Endothelial cell of umbilical vein (primary cell): ENCODE measurements around the gene DPP9.

ENCODE experiments used
- EZH2 ChIP-seq: IDR thresholded peaks from 2 replicates; pipeline ENCODE4 v1.6.1; 2012; ENCODE audit warnings: borderline replicate concordance, low read depth, mild to moderate bottlenecking, moderate library complexity, low read length, inconsistent platforms; ENCODE audit not compliant: severe bottlenecking
- FOS ChIP-seq: IDR thresholded peaks from 2 replicates; pipeline ENCODE4 v1.6.1; 2011; ENCODE audit warnings: mild to moderate bottlenecking, low read length, moderate library complexity, borderline replicate concordance; ENCODE audit not compliant: insufficient read depth
- GATA2 ChIP-seq: IDR thresholded peaks from 2 replicates; pipeline ENCODE4 v1.7.0; 2011; ENCODE audit warnings: low read depth, mild to moderate bottlenecking, moderate library complexity, mixed read lengths, low read length; ENCODE audit not compliant: insufficient read length, insufficient read depth
- JUN ChIP-seq: IDR thresholded peaks from 2 replicates; pipeline ENCODE4 v1.6.1; 2011; ENCODE audit warnings: borderline replicate concordance, low read depth; ENCODE audit not compliant: insufficient read length, insufficient read depth
- MYC ChIP-seq: IDR thresholded peaks from one replicate; pipeline ENCODE4 v1.6.1; 2011; ENCODE audit warnings: mild to moderate bottlenecking, low read depth, low read length
- POLR2A ChIP-seq: IDR thresholded peaks from 2 replicates; pipeline ENCODE4 v1.6.1; 2012; ENCODE audit warnings: low read depth, mild to moderate bottlenecking, control low read depth, low read length
- POLR2AphosphoS5 ChIP-seq: IDR thresholded peaks from 2 replicates; pipeline ENCODE4 v1.6.1; 2012; ENCODE audit warnings: low read depth, mild to moderate bottlenecking, control low read depth, low read length, moderate library complexity; ENCODE audit not compliant: insufficient read depth
- TF ChIP-seq, protein P1 (sequence below), 2 donors: IDR thresholded peaks; 1 replicate in 1 of 2; 2 replicates in 1 of 2; pipeline ENCODE4 v1.5.1; 2011; ENCODE audit warnings: low read length in 2 of 2, mild to moderate bottlenecking in 2 of 2, moderate library complexity in 2 of 2, control low read depth in 1 of 2, inconsistent platforms in 1 of 2, low read depth in 1 of 2; ENCODE audit not compliant: insufficient read depth in 1 of 2; ENCODE audit errors: extremely low read depth in 1 of 2
- TF ChIP-seq, protein P2 (sequence below): IDR thresholded peaks from 2 replicates; pipeline ENCODE4 v1.6.1; 2011; ENCODE audit not compliant: insufficient read depth, insufficient read length

DNA sequence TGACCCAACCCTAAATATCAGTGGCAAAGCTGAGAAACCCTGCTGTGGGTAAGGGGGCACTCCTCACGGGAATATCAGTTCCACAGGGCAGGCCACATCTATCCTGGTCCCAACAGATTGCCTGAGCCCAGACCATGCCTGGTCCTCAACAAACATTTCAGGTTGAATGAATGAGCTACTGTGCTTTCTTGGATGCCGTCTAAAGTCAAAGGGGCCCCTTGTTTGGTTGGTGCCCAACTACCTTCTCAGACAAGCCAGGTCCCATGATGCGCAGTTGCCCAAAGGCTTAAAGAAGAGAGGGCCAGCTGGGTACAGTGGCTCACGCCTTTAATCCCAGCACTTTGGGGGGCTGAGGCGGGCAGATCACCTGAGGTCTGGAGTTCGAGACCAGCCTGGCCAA, 2.4 kb downstream of the DPP9 start:
- TF ChIP-seq FOS (no peak), POLR2AphosphoS5 (no peak), GATA2 (no peak), EZH2 (no peak), POLR2A (no peak), JUN (no peak), MYC (no peak)
- TF ChIP-seq, protein P1, sequence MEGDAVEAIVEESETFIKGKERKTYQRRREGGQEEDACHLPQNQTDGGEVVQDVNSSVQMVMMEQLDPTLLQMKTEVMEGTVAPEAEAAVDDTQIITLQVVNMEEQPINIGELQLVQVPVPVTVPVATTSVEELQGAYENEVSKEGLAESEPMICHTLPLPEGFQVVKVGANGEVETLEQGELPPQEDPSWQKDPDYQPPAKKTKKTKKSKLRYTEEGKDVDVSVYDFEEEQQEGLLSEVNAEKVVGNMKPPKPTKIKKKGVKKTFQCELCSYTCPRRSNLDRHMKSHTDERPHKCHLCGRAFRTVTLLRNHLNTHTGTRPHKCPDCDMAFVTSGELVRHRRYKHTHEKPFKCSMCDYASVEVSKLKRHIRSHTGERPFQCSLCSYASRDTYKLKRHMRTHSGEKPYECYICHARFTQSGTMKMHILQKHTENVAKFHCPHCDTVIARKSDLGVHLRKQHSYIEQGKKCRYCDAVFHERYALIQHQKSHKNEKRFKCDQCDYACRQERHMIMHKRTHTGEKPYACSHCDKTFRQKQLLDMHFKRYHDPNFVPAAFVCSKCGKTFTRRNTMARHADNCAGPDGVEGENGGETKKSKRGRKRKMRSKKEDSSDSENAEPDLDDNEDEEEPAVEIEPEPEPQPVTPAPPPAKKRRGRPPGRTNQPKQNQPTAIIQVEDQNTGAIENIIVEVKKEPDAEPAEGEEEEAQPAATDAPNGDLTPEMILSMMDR (IDR thresholded peaks at IDR 0.05; ENCODE audit: extremely low read depth in 1 of 2, insufficient read depth in 1 of 2, low read depth in 1 of 2, low read length in 2 of 2), result no peak
- TF ChIP-seq, protein P2, sequence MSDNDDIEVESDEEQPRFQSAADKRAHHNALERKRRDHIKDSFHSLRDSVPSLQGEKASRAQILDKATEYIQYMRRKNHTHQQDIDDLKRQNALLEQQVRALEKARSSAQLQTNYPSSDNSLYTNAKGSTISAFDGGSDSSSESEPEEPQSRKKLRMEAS, result no peak
